Measurements from ENCODE around the gene BRD1. TPM values are rescaled to one million over a fixed set of nuclear protein-coding genes. Genes with fewer than 3 reads are reported as not detected.

BRD1 gene
- total and polyA plus RNA-seq, 7 donors = 7.9 to 22.9 (median 16.9) TPM

DNA sequence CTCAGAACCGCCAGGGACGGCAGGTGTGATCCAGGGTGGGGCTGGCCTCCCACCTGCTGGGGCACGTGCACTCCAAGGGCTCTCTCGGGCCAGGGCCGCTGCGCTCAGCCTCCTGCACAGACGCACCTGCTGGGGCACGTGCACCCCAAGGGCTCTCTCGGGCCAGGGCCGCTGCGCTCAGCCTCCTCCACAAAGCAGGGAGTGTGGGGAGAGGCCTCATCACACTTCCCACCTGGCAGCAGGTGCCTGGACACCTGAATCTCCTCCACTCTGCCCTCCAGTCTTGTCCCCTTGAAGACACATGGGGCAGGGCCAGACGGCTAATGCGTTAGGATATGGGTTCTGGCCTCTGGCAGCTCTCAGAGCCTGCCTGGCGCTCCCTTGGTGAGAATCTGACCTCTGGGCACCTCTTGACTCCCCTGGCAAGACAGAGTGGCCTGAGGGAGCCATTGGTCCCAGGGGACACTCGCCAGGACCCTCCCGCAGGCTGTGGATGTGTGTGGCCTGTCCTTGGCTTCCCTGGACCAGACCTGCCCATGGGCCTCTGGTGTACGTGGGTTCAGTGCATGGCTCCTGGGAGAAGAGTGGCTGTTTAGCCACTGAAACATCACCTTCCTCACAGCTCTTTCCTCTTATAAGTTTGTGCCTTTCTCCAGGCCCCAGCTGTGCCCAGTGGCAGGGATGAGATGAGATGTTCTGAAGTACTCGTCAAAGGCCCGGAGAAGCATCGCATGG, 73.5 kb downstream of the BRD1 start:
- DNase-seq (peak in 1 of 2 donors; percentile 36), ATAC-seq (no peak)
- TF ChIP-seq, protein P1, sequence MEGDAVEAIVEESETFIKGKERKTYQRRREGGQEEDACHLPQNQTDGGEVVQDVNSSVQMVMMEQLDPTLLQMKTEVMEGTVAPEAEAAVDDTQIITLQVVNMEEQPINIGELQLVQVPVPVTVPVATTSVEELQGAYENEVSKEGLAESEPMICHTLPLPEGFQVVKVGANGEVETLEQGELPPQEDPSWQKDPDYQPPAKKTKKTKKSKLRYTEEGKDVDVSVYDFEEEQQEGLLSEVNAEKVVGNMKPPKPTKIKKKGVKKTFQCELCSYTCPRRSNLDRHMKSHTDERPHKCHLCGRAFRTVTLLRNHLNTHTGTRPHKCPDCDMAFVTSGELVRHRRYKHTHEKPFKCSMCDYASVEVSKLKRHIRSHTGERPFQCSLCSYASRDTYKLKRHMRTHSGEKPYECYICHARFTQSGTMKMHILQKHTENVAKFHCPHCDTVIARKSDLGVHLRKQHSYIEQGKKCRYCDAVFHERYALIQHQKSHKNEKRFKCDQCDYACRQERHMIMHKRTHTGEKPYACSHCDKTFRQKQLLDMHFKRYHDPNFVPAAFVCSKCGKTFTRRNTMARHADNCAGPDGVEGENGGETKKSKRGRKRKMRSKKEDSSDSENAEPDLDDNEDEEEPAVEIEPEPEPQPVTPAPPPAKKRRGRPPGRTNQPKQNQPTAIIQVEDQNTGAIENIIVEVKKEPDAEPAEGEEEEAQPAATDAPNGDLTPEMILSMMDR (IDR thresholded peaks at IDR 0.05) = no peak
- intact Hi-C loops (cut with DNase I) = no loop called here
- no peaks in the 10 kb centered on the region for H3K9me3 ChIP-seq
- no peak overlapping the region for H3K4me3 ChIP-seq
- H3K36me3 ChIP-seq (ENCODE audit: insufficient read depth in 1 of 2, low read depth in 1 of 2) = no peaks in the 10 kb centered on the region
- H3K27me3 ChIP-seq (ENCODE audit: insufficient read depth in 3 of 3, low read length in 2 of 3) = peaks cover 0 to 10% (median 0%) of the 10 kb centered on the region in 3 donors
- no peaks in the 10 kb centered on the region for H3K4me1 ChIP-seq
- no peak overlapping the region for H3K27ac ChIP-seq
- WGBS, 3 donors = 52 to 67% (median 57%) methylated on average over 20 of the region's 20 CpGs

DNA sequence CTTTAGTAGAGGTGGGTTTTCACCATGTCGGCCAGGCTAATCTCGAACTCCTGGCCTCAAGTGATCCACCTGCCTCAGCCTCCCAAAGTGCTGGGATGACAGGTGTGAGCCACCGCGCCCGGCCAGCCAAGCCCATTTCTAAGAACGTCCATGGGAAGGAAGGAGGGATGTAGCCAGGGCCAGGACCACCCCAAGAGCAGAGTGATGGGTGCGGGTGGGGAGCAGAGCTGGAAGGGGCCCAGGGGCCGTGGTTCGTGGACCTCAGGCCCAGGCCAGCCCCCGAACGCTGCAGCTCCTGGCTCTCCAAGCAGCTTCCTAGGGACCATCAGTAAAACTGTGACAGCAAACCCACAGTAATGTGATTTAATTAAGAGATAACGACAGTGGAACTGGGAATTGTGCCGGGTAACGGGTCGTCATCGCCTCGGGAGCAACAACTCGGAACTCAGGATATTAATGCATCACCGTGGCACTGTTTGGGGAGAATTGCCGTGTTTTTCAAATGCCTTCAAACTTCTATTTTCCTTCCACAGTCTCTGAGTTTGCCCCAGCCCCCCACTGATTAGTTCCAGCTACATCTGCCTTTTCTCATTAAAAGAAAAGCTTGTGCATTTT, 74.3 kb downstream of the BRD1 start:
- intact Hi-C loops (cut with DNase I) = no loop called here
- Histone ChIP-seq H3K36me3 (ENCODE audit: insufficient read depth in 1 of 2, low read depth in 1 of 2) (no peaks in the 10 kb centered on the region), H3K27ac (no peak overlapping the region), H3K27me3 (ENCODE audit: insufficient read depth in 3 of 3, low read length in 2 of 3) (peaks cover 0 to 10% (median 0%) of the 10 kb centered on the region in 3 donors), H3K4me1 (no peaks in the 10 kb centered on the region), H3K4me3 (no peak overlapping the region), H3K9me3 (no peaks in the 10 kb centered on the region)
- WGBS, 3 donors = 62 to 74% (median 66%) methylated on average over 20 of the region's 20 CpGs
- TF ChIP-seq, protein P1 (IDR thresholded peaks at IDR 0.05) = no peak
- ATAC-seq = no peak
- DNase-seq = no peak

DNA sequence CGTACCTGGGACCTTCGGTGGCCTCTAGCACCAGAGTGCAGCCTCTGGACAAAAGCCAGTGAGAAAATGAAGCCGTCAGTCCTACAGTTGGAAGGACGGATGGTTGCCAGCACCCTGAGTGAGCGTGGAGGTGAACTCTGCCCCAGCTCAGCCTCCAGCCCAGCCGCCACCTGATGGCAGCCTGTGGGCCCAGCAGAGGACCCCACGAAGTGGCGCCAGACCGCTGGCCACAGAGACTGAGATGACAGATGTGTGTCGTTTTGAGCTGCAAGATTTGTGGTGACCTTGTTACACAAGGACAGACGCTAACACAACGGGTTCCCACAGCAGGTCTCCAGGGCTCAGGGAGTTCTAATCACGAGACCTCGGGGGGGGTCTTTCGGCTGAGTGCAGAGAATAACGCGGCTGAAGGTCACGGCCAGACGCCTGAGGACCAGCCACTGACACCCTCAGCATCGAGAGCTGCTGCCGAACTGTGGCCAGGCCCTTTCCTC, 75.0 kb downstream of the BRD1 start:
- no peaks in the 10 kb centered on the region for H3K4me1 ChIP-seq
- no peak for DNase-seq
- TF ChIP-seq, protein P1 (IDR thresholded peaks at IDR 0.05) = no peak
- no peaks in the 10 kb centered on the region for H3K36me3 ChIP-seq (ENCODE audit: insufficient read depth in 1 of 2, low read depth in 1 of 2)
- WGBS, 3 donors = 48 to 57% (median 52%) methylated on average over 20 to 21 of the region's 21 CpGs
- peak in 1 of 4 donors; percentile 31 for ATAC-seq
- peaks cover 0 to 10% (median 0%) of the 10 kb centered on the region in 3 donors for H3K27me3 ChIP-seq (ENCODE audit: insufficient read depth in 3 of 3, low read length in 2 of 3)
- intact Hi-C loops (cut with DNase I) = no loop called here
- H3K4me3 ChIP-seq = no peak overlapping the region
- H3K9me3 ChIP-seq = peaks cover 7% of the 10 kb centered on the region
- no peak overlapping the region for H3K27ac ChIP-seq

DNA sequence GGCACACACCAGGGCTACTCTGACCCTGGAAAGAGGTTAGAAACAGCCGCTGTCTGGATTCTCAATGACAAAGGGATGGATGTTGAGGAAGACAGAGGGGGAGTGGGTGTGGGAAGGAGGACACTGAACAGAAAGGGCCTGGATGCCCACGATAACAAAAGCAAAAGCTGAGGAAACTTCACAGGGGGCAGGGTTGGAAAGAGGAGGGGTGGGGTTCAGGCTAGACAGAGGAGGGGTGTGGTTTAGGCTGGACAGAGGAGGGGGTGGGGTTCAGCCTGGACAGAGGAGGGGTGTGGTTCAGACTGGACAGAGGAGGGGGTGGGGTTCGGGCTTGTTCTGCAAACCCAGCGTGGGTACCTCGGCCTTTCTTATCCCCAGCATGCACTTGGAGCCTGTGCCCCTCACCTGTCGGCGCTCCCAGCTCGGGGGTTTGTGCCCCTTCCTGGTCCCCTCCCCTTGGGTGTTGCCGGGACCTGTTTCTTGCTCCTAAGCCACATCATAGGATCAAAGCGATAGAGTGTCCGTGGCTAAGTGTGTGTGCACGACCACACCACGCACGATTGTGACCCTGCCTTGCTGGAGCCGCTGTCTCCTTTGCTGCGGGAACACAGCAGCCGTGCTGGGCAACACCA, 75.6 kb downstream of the BRD1 start:
- ATAC-seq = no peak
- H3K27me3 ChIP-seq (ENCODE audit: insufficient read depth in 3 of 3, low read length in 2 of 3) = peaks cover 0 to 9% (median 0%) of the 10 kb centered on the region in 3 donors
- 68 to 77% (median 76%) methylated on average over 17 of the region's 17 CpGs for WGBS, 3 donors
- no peak for DNase-seq
- H3K4me1 ChIP-seq = no peaks in the 10 kb centered on the region
- H3K27ac ChIP-seq = no peak overlapping the region
- TF ChIP-seq, protein P1 (IDR thresholded peaks at IDR 0.05) = no peak
- H3K4me3 ChIP-seq = no peak overlapping the region
- H3K36me3 ChIP-seq (ENCODE audit: insufficient read depth in 1 of 2, low read depth in 1 of 2) = no peaks in the 10 kb centered on the region
- intact Hi-C loops (cut with DNase I) = no loop called here
- H3K9me3 ChIP-seq = peaks cover 7% of the 10 kb centered on the region
